Neuron (in vitro differentiated cells): ENCODE results near the gene VPS8.

Experiments used
- H2AFZ ChIP-seq: one replicate; pipeline ENCODE4 v1.6.1; 2013; ENCODE audit warnings: low read depth, mild to moderate bottlenecking, inconsistent platforms, low read length, moderate library complexity
- H3K27me3 ChIP-seq: one replicate; pipeline ENCODE4 v1.6.1; 2013; ENCODE audit warnings: low read length; ENCODE audit not compliant: insufficient read depth
- H3K36me3 ChIP-seq: one replicate; pipeline ENCODE4 v1.6.1; 2013; ENCODE audit warnings: low read length; ENCODE audit not compliant: insufficient read depth
- H3K4me1 ChIP-seq: one replicate; pipeline ENCODE4 v1.6.1; 2013; ENCODE audit warnings: low read length; ENCODE audit not compliant: insufficient read depth
- H3K4me3 ChIP-seq: 2 replicates; pipeline ENCODE4 v1.5.1; 2013; ENCODE audit warnings: mild to moderate bottlenecking, low read length, moderate library complexity
- H3K9me3 ChIP-seq: one replicate; pipeline ENCODE4 v1.6.1; 2013; ENCODE audit warnings: low read length

The VPS8 gene

GRCh38 chr3:184789314-184789998, 22.5 kb upstream of the VPS8 start:
- peaks cover 8% of the 10 kb centered on the region for H3K4me1 ChIP-seq
- H3K27me3 ChIP-seq, result peaks cover 22% of the 10 kb centered on the region
- no peaks in the 10 kb centered on the region for H3K36me3 ChIP-seq

GRCh38 chr3:184791171-184791570, 20.8 kb upstream of the VPS8 start:
- Histone ChIP-seq H3K4me1 (peaks cover 6% of the 10 kb centered on the region), H3K9me3 (no peaks in the 10 kb centered on the region), H2AFZ (no peak overlapping the region), H3K27me3 (peaks cover 7% of the 10 kb centered on the region), H3K36me3 (no peaks in the 10 kb centered on the region), H3K4me3 (no peak overlapping the region)

More at GRCh38 chr3:184789314-184789998, 22.5 kb upstream of the VPS8 start:
- H3K9me3 ChIP-seq, result no peaks in the 10 kb centered on the region
- H3K4me3 ChIP-seq, result no peak overlapping the region
- H2AFZ ChIP-seq, result no peak overlapping the region

DNA sequence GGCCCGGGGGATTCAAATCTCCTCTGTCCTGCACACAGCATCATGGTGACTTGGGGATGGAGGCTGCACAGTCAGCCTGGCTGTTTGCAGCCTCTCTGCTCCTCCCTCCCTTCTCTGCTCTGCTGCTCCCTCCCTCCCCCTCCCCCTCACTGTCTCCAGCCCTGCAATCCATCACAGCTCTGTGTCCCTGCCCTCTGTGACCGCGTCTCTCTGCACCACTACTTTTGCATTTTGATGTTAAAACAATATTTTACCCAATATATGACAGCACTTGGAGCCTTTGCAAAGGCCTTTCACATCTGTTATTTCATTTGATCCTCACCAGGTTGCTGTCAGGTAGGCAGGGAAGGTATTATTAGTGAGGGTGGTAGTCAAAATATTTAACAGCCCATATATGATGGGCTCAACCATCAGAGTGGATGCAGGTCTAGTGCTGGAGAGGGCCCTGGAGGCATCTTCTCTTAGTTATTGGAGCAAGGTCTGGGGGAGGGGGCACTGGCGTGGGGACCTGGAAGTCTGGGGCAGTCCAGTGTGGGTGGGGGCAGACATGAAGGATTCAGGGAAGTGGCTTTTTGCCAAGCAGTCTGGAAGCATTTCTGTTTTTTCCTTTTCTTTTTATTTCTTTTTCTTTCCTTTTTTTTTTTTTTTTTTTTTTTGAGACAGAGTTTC, 16.3 kb upstream of the VPS8 start:
- Histone ChIP-seq H3K9me3 (no peaks in the 10 kb centered on the region), H3K36me3 (no peaks in the 10 kb centered on the region), H3K27me3 (peaks cover 5% of the 10 kb centered on the region), H3K4me1 (peaks cover 7% of the 10 kb centered on the region), H3K4me3 (no peak overlapping the region), H2AFZ (no peak overlapping the region)

DNA sequence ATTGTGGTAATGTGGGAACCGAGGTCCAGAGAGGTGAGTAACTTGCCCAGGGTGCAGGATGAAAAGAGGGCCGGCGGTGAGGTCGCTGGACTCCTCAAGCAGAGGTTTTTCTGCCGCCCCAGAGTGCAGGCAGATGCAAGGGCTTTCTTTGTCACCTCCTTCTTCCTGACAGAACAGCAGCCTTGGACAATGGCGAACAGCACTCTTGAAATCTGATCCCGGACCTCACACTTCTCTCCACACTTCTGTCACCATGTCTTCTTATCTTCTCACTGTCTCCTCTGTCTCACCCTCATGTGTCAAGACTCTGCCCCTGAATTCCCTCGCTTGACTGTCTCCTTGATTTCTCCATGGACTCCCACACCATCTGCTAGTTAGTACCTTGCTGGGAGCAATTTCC, 15.4 kb upstream of the VPS8 start:
- Histone ChIP-seq H2AFZ (no peak overlapping the region), H3K36me3 (no peaks in the 10 kb centered on the region), H3K4me1 (peaks cover 7% of the 10 kb centered on the region), H3K27me3 (peaks cover 7% of the 10 kb centered on the region), H3K4me3 (no peak overlapping the region), H3K9me3 (no peaks in the 10 kb centered on the region)

GRCh38 chr3:184796954-184797353, 15.0 kb upstream of the VPS8 start:
- H3K4me3 ChIP-seq, result no peak overlapping the region
- peaks cover 7% of the 10 kb centered on the region for H3K27me3 ChIP-seq
- no peak overlapping the region for H2AFZ ChIP-seq
- H3K4me1 ChIP-seq, result peaks cover 7% of the 10 kb centered on the region
- H3K9me3 ChIP-seq, result no peaks in the 10 kb centered on the region
- H3K36me3 ChIP-seq, result no peaks in the 10 kb centered on the region

DNA sequence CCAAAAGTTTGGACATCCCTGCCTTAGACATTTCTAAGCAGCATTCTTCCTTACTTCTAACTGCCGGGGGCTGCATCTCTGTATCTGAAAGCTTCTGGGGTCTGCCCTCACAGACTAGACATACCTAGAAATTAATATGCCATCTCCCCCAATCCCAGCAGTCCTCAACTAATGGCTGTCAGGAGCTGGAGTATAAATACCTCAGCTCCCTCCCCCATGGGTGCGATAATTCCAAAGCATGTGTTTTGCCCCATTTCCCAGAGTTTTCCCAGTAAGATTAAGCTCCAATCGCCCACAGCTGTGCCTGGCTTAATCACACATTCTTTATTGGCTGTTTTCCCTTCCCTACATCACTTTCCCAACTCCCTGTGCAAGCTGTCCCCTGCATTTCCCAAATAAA, 13.8 kb upstream of the VPS8 start:
- Histone ChIP-seq H3K4me1 (peaks cover 7% of the 10 kb centered on the region), H3K4me3 (no peak overlapping the region), H3K36me3 (no peaks in the 10 kb centered on the region), H2AFZ (no peak overlapping the region), H3K9me3 (no peaks in the 10 kb centered on the region), H3K27me3 (peaks cover 7% of the 10 kb centered on the region)

GRCh38 chr3:184800349-184800930, 11.5 kb upstream of the VPS8 start:
- no peaks in the 10 kb centered on the region for H3K36me3 ChIP-seq
- H2AFZ ChIP-seq, result no peak overlapping the region
- H3K27me3 ChIP-seq, result peaks cover 7% of the 10 kb centered on the region
- no peaks in the 10 kb centered on the region for H3K9me3 ChIP-seq
- H3K4me3 ChIP-seq, result no peak overlapping the region
- peaks cover 3% of the 10 kb centered on the region for H3K4me1 ChIP-seq

GRCh38 chr3:184801241-184801785, 10.7 kb upstream of the VPS8 start:
- H3K4me1 ChIP-seq, result peaks cover 2% of the 10 kb centered on the region
- H3K9me3 ChIP-seq, result no peaks in the 10 kb centered on the region
- no peak overlapping the region for H3K4me3 ChIP-seq
- H3K27me3 ChIP-seq, result peaks cover 7% of the 10 kb centered on the region
- no peak overlapping the region for H2AFZ ChIP-seq
- no peaks in the 10 kb centered on the region for H3K36me3 ChIP-seq

GRCh38 chr3:184802150-184802549, 9.8 kb upstream of the VPS8 start:
- H2AFZ ChIP-seq, result no peak overlapping the region

GRCh38 chr3:184804801-184805200, 7.2 kb upstream of the VPS8 start:
- Histone ChIP-seq H3K9me3 (no peaks in the 10 kb centered on the region), H3K4me3 (no peak overlapping the region), H3K27me3 (peaks cover 6% of the 10 kb centered on the region), H3K36me3 (no peaks in the 10 kb centered on the region), H2AFZ (no peak overlapping the region), H3K4me1 (no peaks in the 10 kb centered on the region)

More at GRCh38 chr3:184802150-184802549, 9.8 kb upstream of the VPS8 start:
- Histone ChIP-seq H3K36me3 (no peaks in the 10 kb centered on the region), H3K27me3 (peaks cover 5% of the 10 kb centered on the region), H3K4me3 (no peak overlapping the region), H3K9me3 (no peaks in the 10 kb centered on the region), H3K4me1 (no peaks in the 10 kb centered on the region)

DNA sequence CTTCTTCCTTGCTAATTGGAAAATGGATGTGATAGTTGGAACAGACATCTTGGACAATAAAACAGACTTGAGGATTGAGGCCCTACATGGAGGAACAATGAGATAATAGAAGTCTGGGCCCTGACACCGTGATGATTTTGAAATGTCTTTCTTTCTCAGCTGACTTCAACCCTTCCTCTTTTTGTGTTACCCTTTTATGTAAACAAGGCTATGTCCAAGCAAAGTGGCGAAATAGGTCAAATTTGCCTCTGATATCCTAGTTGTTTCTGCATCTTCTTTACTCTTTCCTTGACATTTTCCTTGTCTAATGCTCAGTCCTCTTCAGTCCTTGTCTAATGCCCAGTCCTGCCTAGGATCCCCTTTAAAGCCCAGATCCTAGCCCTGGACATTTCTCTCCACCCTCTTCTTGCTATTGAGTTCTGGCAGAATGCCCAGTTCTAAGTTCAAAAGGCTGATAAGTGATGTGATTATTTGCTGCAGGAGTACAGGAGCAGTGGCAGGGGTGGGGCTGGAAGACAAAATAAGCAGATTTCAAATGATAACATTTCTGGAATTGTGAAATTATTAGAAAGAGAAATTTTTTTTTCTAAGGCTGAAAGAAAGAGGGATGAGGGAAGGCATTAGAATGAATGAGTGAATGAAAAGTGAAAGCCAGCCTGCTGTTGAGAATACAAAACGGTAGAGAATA, 6.5 kb upstream of the VPS8 start:
- Histone ChIP-seq H3K4me3 (no peak overlapping the region), H3K4me1 (no peaks in the 10 kb centered on the region), H3K36me3 (no peaks in the 10 kb centered on the region), H2AFZ (no peak overlapping the region), H3K27me3 (peaks cover 6% of the 10 kb centered on the region), H3K9me3 (no peaks in the 10 kb centered on the region)

DNA sequence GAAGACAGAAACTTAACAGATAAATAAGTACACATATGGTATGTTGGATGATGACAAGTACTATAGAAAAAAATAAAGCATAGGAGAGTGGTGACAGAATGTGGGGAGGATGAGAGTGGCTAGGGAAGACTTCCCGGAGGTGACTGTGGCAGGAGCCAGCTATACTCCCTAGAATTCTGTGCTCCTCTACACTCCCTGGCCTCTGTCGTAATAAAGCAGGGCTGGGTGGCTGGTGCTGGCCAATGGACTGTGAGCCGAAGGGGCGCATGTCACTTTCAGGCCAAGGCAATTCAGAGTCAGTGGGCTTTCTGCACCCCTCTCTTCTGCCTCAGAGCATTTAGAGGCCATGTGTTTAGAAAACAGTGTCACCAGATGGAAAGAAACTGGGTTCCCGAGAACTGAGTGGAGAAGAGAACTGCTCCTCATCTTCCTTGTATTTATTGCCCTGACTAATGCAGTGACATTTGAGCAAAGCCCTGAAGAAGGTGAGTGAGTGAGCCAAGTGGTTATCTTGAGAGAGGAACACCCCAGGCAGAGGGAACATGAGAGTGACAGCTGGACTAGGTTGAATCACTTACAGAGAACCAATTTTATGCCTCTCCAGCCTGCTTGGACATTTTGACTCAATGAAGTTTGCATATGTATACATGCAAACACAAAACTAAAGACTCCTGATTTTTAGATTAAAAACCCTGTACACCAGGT, 5.2 kb upstream of the VPS8 start:
- Histone ChIP-seq H3K4me3 (no peak overlapping the region), H3K9me3 (no peaks in the 10 kb centered on the region), H3K36me3 (no peaks in the 10 kb centered on the region), H2AFZ (no peak overlapping the region), H3K4me1 (no peaks in the 10 kb centered on the region), H3K27me3 (peaks cover 4% of the 10 kb centered on the region)
